IMR-90 (cell line): ENCODE measurements around the gene OSBPL3. TPM values are rescaled to one million over a fixed set of nuclear protein-coding genes. Genes with fewer than 3 reads are reported as not detected.

Source experiments
- ATAC-seq: fragments of 200-7000 bp; cut with Tn5 transposase; 2 replicates; pipeline ENCODE4 v1.9.1; 2020; ENCODE audit warnings: low read depth, mild to moderate bottlenecking, moderate library complexity
- BruUV-seq: library from RNA; stranded (reverse); fragments of 400-500 nt; replicated peaks from 2 replicates; lab custom pipeline; 2021; lab: Mats Ljungman, UMichigan
- CTCF ChIA-PET: fragments of 300-600 bp; formaldehyde crosslinking; extraction: SDS; loops from one replicate; lab custom pipeline; 2021; ENCODE audit warnings: antibody characterized with exemption; lab: Yijun Ruan, JAX
- POLR2A ChIA-PET: fragments of 300-600 bp; sonication (Branson Sonifier 250); formaldehyde crosslinking; loops from one replicate; lab custom pipeline; 2022; ENCODE audit warnings: antibody characterized with exemption; ENCODE audit not compliant: unreplicated experiment; lab: Charles Lee
- DNase-seq: peaks from one replicate; pipeline ENCODE4 v3.0.0; 2013
- H2AFZ ChIP-seq: replicated peaks from 2 replicates; pipeline ENCODE3; 2013; ENCODE audit warnings: low read length, mild to moderate bottlenecking; ENCODE audit not compliant: poor library complexity
- H2AK5ac ChIP-seq: 2 replicates; pipeline ENCODE4 v1.6.1; 2013; ENCODE audit warnings: low read depth, low read length, inconsistent platforms
- H2AK9ac ChIP-seq: replicated peaks from 2 replicates; pipeline ENCODE3; 2013; ENCODE audit warnings: mild to moderate bottlenecking, low read depth, low read length, moderate library complexity; ENCODE audit not compliant: poor library complexity
- H2BK120ac ChIP-seq: 2 replicates; pipeline ENCODE4 v1.6.1; 2013; ENCODE audit warnings: low read depth, low read length, inconsistent platforms
- H2BK15ac ChIP-seq: 3 replicates; pipeline ENCODE4 v1.6.1; 2013; ENCODE audit warnings: low read depth, low read length, inconsistent platforms
- H2BK20ac ChIP-seq: 2 replicates; pipeline ENCODE4 v1.6.1; 2013; ENCODE audit warnings: low read depth, mild to moderate bottlenecking, inconsistent platforms, low read length, moderate library complexity
- H2BK5ac ChIP-seq: 2 replicates; pipeline ENCODE4 v1.6.1; 2013; ENCODE audit warnings: mild to moderate bottlenecking, low read depth, low read length, inconsistent platforms; ENCODE audit not compliant: poor library complexity, severe bottlenecking
- H3K14ac ChIP-seq: replicated peaks from 2 replicates; pipeline ENCODE4 v1.6.1; 2013; ENCODE audit warnings: low read depth, low read length, inconsistent platforms
- H3K18ac ChIP-seq: 2 replicates; pipeline ENCODE4 v1.6.1; 2013; ENCODE audit warnings: low read depth, low read length, control low read depth
- H3K23ac ChIP-seq: 2 replicates; pipeline ENCODE4 v1.6.1; 2013; ENCODE audit warnings: low read depth, low read length, inconsistent platforms
- H3K27ac ChIP-seq: 2 replicates; pipeline ENCODE4 v1.5.1; 2013; ENCODE audit warnings: mild to moderate bottlenecking, control low read depth, low read length; ENCODE audit not compliant: insufficient read depth
- H3K27me3 ChIP-seq: 2 replicates; pipeline ENCODE4 v1.6.1; 2013; ENCODE audit warnings: low read length; ENCODE audit not compliant: control insufficient read depth, insufficient read depth
- H3K36me3 ChIP-seq: 2 replicates; pipeline ENCODE4 v1.6.1; 2013; ENCODE audit warnings: low read length, mixed read lengths; ENCODE audit not compliant: control insufficient read depth, insufficient read depth
- H3K4ac ChIP-seq: 2 replicates; pipeline ENCODE4 v1.6.1; 2013; ENCODE audit warnings: low read depth, low read length, inconsistent platforms
- H3K4me1 ChIP-seq: 2 replicates; pipeline ENCODE4 v1.6.1; 2013; ENCODE audit warnings: low read length, mixed read lengths; ENCODE audit not compliant: control insufficient read depth, insufficient read depth
- H3K4me2 ChIP-seq: 2 replicates; pipeline ENCODE4 v1.6.1; 2013; ENCODE audit warnings: low read depth, mild to moderate bottlenecking, control low read depth, low read length, moderate library complexity
- H3K4me3 ChIP-seq: 2 replicates; pipeline ENCODE4 v1.5.1; 2013; ENCODE audit warnings: low read depth, mild to moderate bottlenecking, control low read depth, low read length, moderate library complexity; ENCODE audit not compliant: insufficient read depth
- H3K56ac ChIP-seq: 2 replicates; pipeline ENCODE4 v1.6.1; 2013; ENCODE audit warnings: low read length, inconsistent platforms; ENCODE audit not compliant: insufficient read depth; ENCODE audit errors: extremely low read depth
- H3K79me1 ChIP-seq, 2 experiments: 2 replicates each; pipeline ENCODE4 v1.6.1; 2013; ENCODE audit warnings: low read length in 2 of 2, inconsistent platforms in 1 of 2, low read depth in 1 of 2
- H3K9ac ChIP-seq: 2 replicates; pipeline ENCODE4 v1.6.1; 2013; ENCODE audit warnings: low read depth, low read length, control low read depth
- H3K9me1 ChIP-seq: 2 replicates; pipeline ENCODE4 v1.6.1; 2013; ENCODE audit warnings: low read length, inconsistent platforms; ENCODE audit not compliant: insufficient read depth
- H3K9me3 ChIP-seq: 2 replicates; pipeline ENCODE4 v1.6.1; 2013; ENCODE audit warnings: low read length; ENCODE audit not compliant: control insufficient read depth, insufficient read depth
- H4K20me1 ChIP-seq: 2 replicates; pipeline ENCODE4 v1.6.1; 2013; ENCODE audit warnings: low read length, inconsistent platforms; ENCODE audit not compliant: insufficient read depth
- H4K5ac ChIP-seq: 2 replicates; pipeline ENCODE4 v1.6.1; 2013; ENCODE audit warnings: mild to moderate bottlenecking, low read depth, low read length, control low read depth
- H4K8ac ChIP-seq, 2 experiments: 2 replicates each; pipeline ENCODE4 v1.6.1; 2013; ENCODE audit warnings: low read depth in 2 of 2, low read length in 2 of 2, control low read depth in 1 of 2, inconsistent platforms in 1 of 2
- H4K91ac ChIP-seq: 2 replicates; pipeline ENCODE4 v1.6.1; 2013; ENCODE audit warnings: low read depth, low read length, inconsistent platforms; ENCODE audit not compliant: insufficient read depth
- BHLHE40 ChIP-seq: fragments of 150-350 bp; IDR thresholded peaks from 2 replicates; pipeline ENCODE4 v1.6.1; 2016; ENCODE audit warnings: mild to moderate bottlenecking, low read depth, low read length
- ELK1 ChIP-seq: fragments of 150-350 bp; IDR thresholded peaks from 2 replicates; pipeline ENCODE4 v1.6.1; 2016; ENCODE audit warnings: low read depth, mild to moderate bottlenecking, low read length, moderate library complexity, borderline replicate concordance
- FOS ChIP-seq: fragments of 150-350 bp; IDR thresholded peaks from 2 replicates; pipeline ENCODE4 v1.6.1; 2016; ENCODE audit warnings: low read depth, low read length
- MAFK ChIP-seq: IDR thresholded peaks from 2 replicates; pipeline ENCODE4 v1.6.1; 2012; ENCODE audit warnings: low read depth, low read length, improper control_type of control experiment
- MAZ ChIP-seq: IDR thresholded peaks from 2 replicates; pipeline ENCODE4 v1.6.1; 2012; ENCODE audit warnings: low read depth, mild to moderate bottlenecking, low read length, improper control_type of control experiment, moderate library complexity, borderline replicate concordance
- NFE2L2 ChIP-seq: fragments of 150-350 bp; IDR thresholded peaks from 2 replicates; pipeline ENCODE4 v1.6.1; 2016; ENCODE audit warnings: low read depth, mild to moderate bottlenecking, low read length
- RAD21 ChIP-seq: IDR thresholded peaks from 2 replicates; pipeline ENCODE4 v1.6.1; 2012; ENCODE audit warnings: low read length, improper control_type of control experiment
- RCOR1 ChIP-seq: IDR thresholded peaks from 2 replicates; pipeline ENCODE4 v1.6.1; 2012; ENCODE audit warnings: mild to moderate bottlenecking, low read length, improper control_type of control experiment; ENCODE audit not compliant: insufficient replicate concordance
- RFX5 ChIP-seq: IDR thresholded peaks from 2 replicates; pipeline ENCODE4 v1.8.0; 2012; ENCODE audit warnings: low read depth, mild to moderate bottlenecking, low read length, moderate library complexity
- WGBS, 2 experiments: methylation state at CpG; one replicate each; pipeline versions ENCODE4 v1.1.5 to v1.1.7; 2013; ENCODE audit warnings: missing lambda C conversion rate in 2 of 2; ENCODE audit not compliant: insufficient read length in 1 of 2; ENCODE audit errors: extremely low coverage in 2 of 2; 5-methylcytosine and 5-hydroxymethylcytosine counted together
- dilution Hi-C: fragments of 300-500 bp; cut with HindIII; formaldehyde crosslinking; loops from one replicate; pipeline ENCODE4 v1.14.3; 2018; ENCODE audit warnings: low sequenced_read_pairs; ENCODE audit not compliant: unreplicated experiment
- in situ Hi-C: fragments of 300-500 bp; cut with MboI; formaldehyde crosslinking; loops from 3 replicates; pipeline ENCODE4 v1.14.3; 2019; ENCODE audit warnings: low sequenced_read_pairs, inconsistent platforms, mixed read lengths
- intact Hi-C: fragments of 100-400 bp; cut with micrococcal nuclease; formaldehyde crosslinking; loops from 2 replicates; pipeline ENCODE4 v1.10.0; 2022
- polyA plus RNA-seq, 3 experiments: library from polyadenylated mRNA; depleted of rRNA; stranded (reverse); fragments of >200 nt; gene quantifications; 2 replicates each; pipeline ENCODE4 v1.2.3, GENCODE V29; 2012; ENCODE audit warnings: low replicate concordance in 1 of 3
- total RNA-seq: library from RNA; depleted of rRNA; stranded (reverse); fragments of >200 nt; gene quantifications from 2 replicates; pipeline ENCODE4 v1.2.3, GENCODE V29; 2012
- TF ChIP-seq, protein P1 (sequence below): conservative IDR thresholded peaks from 2 replicates; pipeline ENCODE4 v1.5.1; 2012; ENCODE audit warnings: mild to moderate bottlenecking, low read depth, low read length, improper control_type of control experiment

OSBPL3 gene
- total and polyA plus RNA-seq, 2 of the 4 experiments (the other 2 are of a cell fraction) = 18.0 to 29.9 TPM

DNA sequence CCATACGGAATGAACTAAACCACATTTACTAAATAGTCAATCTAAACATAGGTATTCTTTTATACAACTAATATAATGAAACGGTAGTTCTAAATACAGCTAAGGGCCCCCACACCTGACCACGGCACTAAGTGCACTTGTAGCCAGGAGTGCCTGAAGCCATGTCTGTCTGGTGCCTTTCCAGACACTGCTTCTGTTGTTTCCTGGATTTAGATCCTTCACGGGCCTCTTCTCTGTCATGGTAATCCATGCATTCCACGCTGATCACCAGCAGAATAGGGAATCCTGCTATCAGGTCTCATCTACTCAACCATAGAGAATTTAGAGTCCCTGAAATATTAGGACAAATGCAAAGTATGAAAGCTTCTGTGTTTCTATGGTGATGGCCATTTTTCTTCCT lies 37.8 kb downstream of the OSBPL3 start:
- no peaks in the 10 kb centered on the region for H3K36me3 ChIP-seq
- H2AFZ ChIP-seq = no peak overlapping the region
- ChIA-PET CTCF (no interaction called here), POLR2A (no interaction called here)
- in situ Hi-C loops (no loop called here), intact Hi-C loops (loop anchor here (2.0 kb wide), 1 partner anchor 15 kb away; no protein-coding TSS in a partner anchor), dilution Hi-C loops (no loop called here)
- H2AK9ac ChIP-seq = no peak overlapping the region
- no peak overlapping the region for H4K5ac ChIP-seq
- TF ChIP-seq BHLHE40 (no peak), NFE2L2 (no peak), MAZ (no peak), ELK1 (no peak), MAFK (no peak), RFX5 (no peak), RCOR1 (no peak), FOS (no peak), RAD21 (no peak)
- TF ChIP-seq, protein P1, sequence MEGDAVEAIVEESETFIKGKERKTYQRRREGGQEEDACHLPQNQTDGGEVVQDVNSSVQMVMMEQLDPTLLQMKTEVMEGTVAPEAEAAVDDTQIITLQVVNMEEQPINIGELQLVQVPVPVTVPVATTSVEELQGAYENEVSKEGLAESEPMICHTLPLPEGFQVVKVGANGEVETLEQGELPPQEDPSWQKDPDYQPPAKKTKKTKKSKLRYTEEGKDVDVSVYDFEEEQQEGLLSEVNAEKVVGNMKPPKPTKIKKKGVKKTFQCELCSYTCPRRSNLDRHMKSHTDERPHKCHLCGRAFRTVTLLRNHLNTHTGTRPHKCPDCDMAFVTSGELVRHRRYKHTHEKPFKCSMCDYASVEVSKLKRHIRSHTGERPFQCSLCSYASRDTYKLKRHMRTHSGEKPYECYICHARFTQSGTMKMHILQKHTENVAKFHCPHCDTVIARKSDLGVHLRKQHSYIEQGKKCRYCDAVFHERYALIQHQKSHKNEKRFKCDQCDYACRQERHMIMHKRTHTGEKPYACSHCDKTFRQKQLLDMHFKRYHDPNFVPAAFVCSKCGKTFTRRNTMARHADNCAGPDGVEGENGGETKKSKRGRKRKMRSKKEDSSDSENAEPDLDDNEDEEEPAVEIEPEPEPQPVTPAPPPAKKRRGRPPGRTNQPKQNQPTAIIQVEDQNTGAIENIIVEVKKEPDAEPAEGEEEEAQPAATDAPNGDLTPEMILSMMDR = no peak
- H3K27ac ChIP-seq = no peak overlapping the region
- no peak overlapping the region for H3K56ac ChIP-seq
- no peak overlapping the region for H3K18ac ChIP-seq
- no peak overlapping the region for H4K8ac ChIP-seq
- DNase-seq = no peak
- no peak overlapping the region for H2BK120ac ChIP-seq
- no peak overlapping the region for H3K4me3 ChIP-seq
- no CpG with 5 or more reads among the region's 5 CpGs for WGBS, 2 experiments
- no peak overlapping the region for H2AK5ac ChIP-seq
- BruUV-seq = no TSS peak
- no peak overlapping the region for H2BK5ac ChIP-seq
- H3K4me1 ChIP-seq = peaks cover 3% of the 10 kb centered on the region; the same call in 1 of the 2 replicates
- H3K9me3 ChIP-seq = no peaks in the 10 kb centered on the region
- no peak overlapping the region for H3K23ac ChIP-seq
- H3K4ac ChIP-seq = no peak overlapping the region
- no peak for ATAC-seq
- no peak overlapping the region for H4K91ac ChIP-seq
- H3K9ac ChIP-seq = no peak overlapping the region
- H3K9me1 ChIP-seq = peaks cover 11% of the 10 kb centered on the region
- H3K79me1 ChIP-seq = peaks cover 42 to 63% of the 10 kb centered on the region in 2 experiments
- H3K14ac ChIP-seq = no peak overlapping the region
- H2BK20ac ChIP-seq = no peak overlapping the region
- peaks cover 13% of the 10 kb centered on the region; the same call in 1 of the 2 replicates for H4K20me1 ChIP-seq
- no peak overlapping the region for H3K4me2 ChIP-seq
- no peak overlapping the region for H2BK15ac ChIP-seq
- H3K27me3 ChIP-seq = no peaks in the 10 kb centered on the region
